Right hindlimb (tissue), 1 donor: Measurements from ENCODE around the gene UBTF.

Experiments
- DNase-seq: peaks from one replicate; pipeline ENCODE4 v3.0.0-alpha.2; 2018

The UBTF gene

GRCh38 chr17:44213403-44214229, 5.9 kb downstream of the UBTF start:
- DNase-seq = no peak

DNA sequence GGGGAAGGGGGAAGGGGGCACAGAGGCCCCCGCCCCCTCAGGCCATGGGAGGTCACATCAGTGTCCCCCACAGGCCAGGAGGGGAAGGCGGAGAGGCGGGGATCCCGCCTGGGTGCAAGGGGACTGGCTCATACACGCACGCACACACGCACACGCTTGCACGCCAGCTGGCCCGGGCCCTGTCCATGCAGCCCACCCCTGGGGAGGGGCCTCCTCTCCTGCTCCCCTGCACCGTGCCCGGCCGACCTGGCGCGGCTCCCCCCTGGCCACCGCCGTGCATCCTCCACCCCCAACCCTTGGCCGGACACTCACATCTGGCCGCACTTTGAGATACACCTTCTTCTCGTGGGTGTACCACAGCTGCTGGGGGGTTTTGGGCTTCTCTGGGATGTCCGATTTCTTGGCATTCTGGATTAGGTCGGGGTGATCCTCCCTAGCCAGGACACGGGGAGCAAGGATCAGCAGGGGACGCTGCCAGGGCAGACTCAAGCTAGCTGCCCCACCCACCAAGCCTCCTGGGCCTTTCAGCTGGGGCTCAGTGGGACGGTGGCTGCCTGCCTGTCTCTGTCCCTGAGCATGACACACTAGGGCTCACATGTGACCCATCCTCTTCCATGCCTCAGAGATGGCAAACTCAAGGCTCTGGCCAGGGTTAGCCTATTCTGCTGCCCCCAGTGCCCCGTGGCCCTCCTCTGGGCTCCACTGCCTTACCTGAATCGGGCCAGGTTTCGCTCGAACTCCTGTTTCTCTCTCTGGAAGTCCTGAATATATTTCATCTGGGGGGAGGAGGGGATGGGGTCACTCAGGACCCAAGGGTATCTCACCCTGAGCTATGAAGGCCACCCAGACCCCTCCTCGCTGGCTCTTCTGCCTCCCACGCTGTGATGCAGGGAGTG, 6.7 kb downstream of the UBTF start:
- no peak for DNase-seq

DNA sequence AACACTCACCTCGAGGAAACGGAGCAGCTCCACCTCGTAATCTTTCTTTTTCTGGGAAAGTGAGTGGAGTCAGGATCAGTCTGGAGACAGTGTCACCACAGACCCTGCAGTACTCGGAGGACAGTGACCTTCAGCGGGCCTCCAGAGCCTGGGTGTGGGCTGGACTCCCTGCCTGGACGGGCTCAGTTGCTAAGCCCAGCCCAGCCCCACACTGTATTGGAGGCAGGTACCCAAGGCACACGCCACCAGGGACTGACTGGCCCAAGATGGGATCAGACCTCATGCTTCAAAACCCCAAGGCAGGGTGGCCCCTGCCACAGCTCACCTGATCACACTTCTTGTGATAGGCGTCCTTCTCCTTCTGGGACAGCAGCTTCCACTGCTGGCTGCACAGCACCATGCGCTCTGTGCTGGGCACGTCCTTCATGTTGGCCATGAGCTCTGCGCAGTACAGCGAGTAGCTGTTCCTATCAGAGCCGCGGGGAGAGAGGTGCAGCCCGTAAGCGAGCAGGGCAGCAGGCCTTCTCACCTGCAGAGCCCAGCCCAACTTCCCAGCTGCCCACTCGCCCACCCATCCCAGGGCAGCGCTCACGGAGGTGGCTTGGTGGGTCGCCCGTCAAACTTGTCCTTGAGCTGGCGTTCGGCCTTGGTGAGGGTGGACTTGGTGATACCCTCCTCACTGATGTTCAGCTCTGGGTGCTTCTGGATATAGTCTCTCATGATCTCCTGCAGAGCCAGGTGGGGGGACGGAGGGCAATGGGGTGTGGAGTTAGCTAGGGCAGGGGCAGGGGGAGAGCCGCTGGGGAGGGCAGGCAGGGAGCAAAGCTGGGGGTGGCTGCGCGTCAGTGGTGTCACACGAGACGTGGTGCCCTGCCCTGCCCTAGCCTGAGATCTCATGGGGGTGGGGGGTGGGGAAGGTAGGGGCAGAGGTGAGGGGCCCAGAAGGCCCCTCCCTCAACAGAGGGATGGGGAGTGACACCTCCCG, 7.9 kb downstream of the UBTF start:
- no peak for DNase-seq

- DNase-seq = peak; percentile 89
These were observed 8.9 kb downstream of the UBTF start for GRCh38 chr17:44210342-44211192.

GRCh38 chr17:44209786-44210341, 9.6 kb downstream of the UBTF start:
- no peak for DNase-seq

DNA sequence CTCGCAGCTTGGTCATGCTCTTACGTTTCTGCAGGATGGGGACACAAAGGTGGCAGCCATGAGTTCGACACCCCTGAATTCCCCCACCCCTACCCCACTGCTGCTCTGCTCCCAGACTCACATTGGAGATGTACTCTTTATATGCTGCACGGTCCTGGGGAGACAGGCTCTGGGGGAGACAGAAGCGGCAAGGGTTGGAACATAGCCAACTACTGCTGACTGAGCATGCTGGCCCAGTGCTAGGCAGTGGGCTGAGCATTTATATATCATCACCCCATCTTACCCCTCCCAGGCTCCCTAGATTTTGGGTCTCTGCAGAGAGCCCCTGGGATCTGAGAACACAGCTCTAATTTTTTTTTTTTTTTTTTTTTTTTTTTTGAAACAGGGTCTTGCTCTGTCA, 11.7 kb downstream of the UBTF start:
- DNase-seq = no peak

DNA sequence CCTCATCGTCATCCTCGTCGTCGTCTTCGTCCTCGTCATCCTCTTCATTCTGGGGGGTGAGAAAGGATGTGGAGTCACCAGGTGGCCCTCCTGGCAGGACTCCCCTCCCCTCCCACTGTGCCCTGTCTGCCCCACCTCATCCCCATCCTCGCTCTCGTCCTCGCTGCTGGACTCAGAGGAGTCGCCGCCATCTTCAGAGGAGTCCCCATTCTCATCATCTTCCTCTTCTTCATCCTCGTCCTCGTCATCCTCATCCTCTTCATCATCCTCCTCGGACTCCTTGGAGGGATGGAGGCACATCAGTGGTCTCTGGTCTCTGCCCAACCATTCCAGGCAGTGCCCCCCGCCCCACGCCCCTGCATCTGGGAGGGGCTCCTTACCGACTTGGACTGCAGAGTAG, 12.2 kb downstream of the UBTF start:
- DNase-seq = no peak

DNA sequence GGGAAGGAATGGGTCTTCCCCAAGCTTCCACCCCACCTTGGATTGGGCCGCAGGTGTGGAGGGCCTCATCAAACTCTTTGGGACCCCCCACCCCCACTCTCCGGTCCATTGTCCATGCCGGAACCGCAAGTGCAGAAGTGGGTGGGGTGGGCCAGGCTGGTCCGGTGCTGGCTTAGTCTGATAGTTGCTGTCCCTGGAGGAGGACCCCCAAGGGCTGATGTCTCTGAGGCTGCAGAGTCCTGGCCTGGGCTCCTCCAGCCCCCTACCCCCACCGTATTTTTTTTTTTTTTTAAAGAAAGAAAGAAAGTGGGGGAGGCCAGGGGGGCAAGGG, 12.7 kb downstream of the UBTF start:
- DNase-seq = no peak

DNA sequence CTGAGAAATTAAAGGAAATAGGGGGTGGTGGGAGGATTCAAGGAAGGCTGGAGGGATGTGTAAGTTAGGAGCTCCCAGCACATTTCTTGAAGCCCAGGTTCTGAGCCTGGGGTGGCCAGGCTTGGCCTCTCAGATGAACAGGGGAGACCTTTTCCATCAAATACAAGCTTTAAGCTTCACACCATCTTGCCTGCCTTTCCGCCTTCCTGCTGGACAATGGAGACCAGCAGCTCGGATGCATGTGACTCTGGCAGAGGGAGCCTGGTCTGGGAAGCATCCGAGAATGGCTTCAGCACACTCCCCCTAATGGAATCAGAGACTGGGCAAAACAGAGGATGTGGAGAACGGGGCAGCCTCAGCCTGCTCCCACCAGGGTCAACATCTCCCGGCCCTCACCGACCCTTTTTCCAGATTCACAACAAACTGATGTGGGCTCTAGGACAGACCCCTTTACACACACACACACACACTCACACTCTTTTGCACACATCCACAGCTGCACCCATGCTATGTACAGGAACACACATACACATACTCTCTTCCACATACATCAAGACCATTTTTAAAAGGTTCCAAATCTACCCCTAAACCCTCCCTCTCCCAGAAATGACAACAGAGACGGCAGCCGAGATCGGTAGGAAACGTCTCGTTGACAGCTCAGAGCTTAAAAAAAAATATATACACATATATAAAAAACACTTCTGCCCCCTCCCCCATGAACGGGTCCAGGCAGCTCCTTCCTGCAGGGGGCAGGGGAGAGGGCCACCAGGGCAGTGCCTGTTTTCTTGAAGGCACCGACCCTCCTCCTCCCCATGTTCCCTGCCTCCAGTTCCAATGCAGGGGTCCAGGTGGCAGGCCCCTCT, 13.3 kb downstream of the UBTF start:
- no peak for DNase-seq

DNA sequence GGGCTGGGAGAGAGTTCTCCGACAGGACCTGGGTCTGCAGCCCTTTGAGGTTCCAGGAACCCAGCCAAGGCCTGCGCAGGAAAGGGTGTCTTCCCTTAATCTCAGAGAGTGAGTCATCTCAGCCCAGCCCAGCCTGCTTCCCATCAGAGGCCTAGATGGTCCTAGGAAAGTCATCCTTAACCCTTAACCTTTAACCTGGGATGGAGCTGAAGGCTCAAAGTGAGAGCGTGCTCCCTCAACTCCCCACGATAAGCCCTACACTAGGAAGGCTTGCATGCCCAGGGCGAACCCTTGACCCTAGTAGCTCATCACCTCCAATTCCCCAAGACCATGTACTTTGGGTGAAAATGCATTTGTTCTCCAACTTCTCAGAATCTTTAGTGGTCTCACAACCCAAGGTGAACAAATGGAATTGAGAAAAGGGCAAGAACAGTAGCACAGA, 15.0 kb downstream of the UBTF start:
- DNase-seq = no peak

- no peak for DNase-seq
These were observed 15.6 kb downstream of the UBTF start for GRCh38 chr17:44203731-44204440.

DNA sequence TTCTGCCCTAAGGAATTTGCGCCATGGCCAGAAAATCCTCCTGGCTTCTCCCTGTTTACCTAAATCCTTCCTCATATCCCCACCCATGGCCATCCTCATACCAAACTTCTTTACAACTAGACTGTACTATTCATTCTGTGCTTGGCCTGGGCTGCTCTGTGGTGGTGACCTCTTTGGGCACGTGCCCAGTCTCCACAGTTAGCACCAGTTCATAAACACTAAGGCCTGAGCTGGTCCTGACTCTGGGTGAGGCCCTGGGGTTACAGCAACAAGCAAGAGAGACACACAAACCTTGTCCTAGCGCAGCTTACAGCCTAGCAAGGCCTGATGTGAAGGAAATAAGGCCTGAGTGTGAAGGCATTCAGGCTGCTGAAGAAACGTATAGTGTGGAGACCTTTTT, 16.7 kb downstream of the UBTF start:
- DNase-seq = no peak

GRCh38 chr17:44200478-44201155, 18.9 kb downstream of the UBTF start:
- DNase-seq = no peak

DNA sequence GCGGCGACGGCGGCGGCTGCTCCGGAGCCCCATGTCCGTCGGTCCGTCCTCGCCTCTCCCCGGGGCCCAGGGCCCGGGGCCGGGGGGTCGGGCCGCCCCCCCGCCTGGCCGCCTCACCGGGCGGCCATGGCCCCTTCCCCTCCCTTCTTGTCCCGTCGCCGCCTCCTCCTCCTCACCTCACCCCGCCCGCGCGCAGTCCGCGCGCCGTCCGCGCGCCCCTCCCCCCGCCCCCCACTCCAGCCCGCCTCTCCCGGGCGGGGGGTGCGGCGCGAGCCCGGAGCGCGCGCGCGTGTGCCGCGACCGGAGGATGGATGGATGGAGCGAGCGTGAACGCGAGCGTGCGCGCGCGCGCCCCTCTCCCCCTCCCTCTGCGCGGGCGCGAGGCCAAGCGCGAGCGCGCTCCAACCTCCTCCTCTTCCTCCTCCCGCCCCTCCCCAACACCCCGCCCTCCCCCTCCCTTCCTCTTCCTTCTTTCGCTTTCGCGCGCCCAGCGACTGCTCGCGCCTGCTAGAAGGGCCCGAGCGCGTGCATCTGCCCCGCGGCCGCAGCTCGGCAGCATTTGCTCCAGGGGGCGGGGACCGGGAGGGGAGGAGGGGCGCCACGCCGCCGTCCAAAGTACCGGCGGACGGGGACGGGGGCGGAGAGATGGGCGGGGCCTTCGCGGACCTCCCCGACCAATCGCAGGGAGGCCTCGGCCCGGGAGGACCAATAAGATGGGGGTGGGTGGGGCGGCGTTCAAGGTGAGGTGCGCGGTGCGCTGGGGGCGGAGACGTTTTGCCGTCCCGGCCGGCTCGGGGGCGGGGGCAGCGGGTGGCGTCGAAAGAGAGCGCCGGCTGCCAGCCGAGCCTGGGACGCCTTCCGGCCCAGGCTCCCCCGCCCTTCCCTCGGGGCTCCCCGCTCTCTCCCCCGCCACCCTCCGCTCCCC, 19.7 kb downstream of the UBTF start, which contains the start of gene ATXN7L3:
ATXN7L3 (minus strand) TSS at position 332 of the 925 bp plus-strand sequence. CDS start 1,814 bp downstream, outside the sequence.
- DNase-seq = peak; percentile 99

GRCh38 chr17:44198721-44199552, 20.5 kb downstream of the UBTF start:
- peak; percentile 86 for DNase-seq

- DNase-seq = peak; percentile 51
These were observed 21.3 kb downstream of the UBTF start for GRCh38 chr17:44197980-44198720.
